NK-92 (cell line): ENCODE data around the gene COL27A1.

Source experiments
- DNase-seq: peaks from one replicate; lab custom pipeline; 2025; ENCODE audit not compliant: unreplicated experiment; lab: John Stamatoyannopoulos, UW

COL27A1 gene

DNA sequence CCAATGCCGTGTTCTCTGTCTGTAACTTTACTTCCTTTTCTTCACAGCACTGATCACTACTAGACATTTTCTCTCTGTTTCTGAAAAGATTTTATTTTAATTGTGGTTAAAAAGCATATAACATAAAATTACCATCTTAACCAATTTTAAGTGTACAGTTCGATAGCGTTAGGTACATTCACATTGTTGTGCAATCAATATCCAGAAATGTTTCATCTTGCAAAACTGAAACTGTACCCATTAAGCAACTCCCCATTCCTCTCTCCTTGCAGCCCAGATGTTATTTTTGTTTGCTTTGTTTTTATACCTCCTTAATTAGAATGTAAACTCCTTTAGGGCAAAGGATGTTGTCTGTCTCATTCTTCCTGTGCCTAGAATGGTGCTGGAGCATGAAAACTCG lies 47.5 kb downstream of the COL27A1 start:
- DNase-seq = no peak

DNA sequence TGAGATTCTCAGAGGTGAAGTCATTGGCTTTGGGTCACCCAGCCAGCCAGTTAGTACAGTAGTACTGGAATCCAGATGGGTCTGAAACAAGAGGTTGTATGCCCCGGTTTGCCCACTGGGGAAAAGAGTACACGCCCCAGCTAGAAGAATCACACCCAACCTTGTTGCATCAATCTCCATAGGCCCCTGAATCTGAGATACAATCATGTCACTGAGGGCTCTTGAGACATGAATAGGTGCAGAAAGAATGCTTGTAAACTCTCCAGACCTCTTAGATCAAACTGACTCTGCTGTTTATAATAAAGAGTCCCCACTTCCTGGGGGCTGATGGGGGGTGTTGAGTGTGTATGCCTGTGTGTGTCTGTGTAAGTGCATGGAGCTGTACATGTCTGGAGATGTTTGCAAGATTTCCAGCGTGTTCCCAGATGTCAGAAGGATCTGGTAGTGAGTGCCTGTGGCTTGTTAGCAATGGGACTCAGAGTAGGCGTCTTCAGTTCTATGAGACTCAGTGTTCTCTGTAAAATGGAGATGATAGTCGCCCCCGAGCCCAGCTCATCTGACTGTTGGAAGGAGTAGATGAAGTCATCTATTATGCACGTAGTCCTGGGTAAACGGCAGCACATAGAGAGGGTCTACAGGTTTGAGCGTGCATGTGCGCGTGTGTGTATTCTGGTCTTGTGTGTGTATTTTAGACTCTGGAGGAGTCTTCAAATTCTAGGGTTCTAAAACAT lies 48.2 kb downstream of the COL27A1 start:
- DNase-seq = no peak

- no peak for DNase-seq
Measured at GRCh38 chr9:114204265-114204664, 48.9 kb downstream of the COL27A1 start.

DNA sequence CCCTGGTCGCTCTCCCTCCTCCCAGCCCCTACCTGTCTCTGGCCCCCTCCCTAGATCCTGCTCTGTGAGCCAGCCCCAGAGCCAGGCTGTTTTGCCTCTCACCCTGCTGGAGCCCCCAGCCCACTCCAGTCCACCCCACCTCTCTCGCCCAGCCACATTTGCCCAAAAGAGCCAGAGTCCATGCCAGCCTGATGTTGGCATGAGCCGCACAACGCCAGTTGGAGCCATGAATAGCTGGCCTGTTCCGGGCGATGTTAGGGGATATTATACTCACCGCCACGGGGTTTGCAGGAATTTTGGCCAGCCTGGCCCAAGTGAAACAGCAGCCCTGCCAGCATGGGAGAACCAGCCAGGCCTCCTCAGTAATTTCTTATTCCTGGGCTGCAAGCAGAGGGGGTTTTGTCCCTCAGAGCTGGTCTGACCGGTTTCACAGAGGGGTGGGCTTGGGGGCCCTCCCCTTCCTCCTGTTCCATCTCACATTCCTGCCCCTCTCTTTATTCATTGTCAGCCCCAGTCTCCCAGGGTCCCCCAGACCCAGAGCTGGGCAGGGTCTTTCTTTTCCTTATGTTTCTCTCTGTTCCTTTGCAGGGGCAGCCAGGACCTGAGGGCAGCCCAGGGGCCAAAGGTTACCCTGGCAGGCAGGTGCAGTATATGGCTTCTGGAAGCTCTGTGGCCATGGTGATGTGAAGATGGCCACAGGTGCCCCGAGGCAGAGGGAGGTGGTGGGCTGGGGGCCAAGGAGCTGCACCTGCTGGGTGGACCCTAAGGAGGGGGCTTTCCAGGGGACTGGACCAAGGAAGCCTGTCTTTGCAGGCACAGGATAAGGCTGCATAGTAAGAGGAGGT lies 50.1 kb downstream of the COL27A1 start:
- no peak for DNase-seq

GRCh38 chr9:114206221-114206789 lies 51.0 kb downstream of the COL27A1 start:
- DNase-seq = no peak

- DNase-seq = no peak
Measured at GRCh38 chr9:114207034-114207810, 51.9 kb downstream of the COL27A1 start.

- DNase-seq = no peak
Measured at GRCh38 chr9:114207845-114208244, 52.5 kb downstream of the COL27A1 start.

DNA sequence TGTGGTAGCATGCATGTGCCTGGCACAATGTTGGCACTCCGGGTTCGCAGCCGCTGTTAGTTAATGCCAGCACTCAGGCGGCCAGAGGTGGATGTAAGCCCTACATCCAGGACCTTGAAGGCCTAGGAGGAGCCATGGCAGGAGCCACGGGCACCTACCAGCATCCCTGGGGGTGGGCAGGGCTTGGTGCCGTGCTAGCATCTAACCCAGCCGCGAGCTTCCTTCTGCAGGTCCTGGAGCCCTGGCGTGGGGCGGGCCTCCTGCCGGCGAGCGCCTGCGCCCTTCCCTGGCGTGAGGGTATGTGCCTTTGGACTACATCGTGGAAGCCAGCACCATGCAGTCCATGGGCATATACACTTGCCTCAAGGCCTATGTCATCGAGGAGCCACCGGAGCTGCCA lies 53.8 kb downstream of the COL27A1 start:
- no peak for DNase-seq

- DNase-seq = no peak
Measured at GRCh38 chr9:114210136-114210535, 54.8 kb downstream of the COL27A1 start.

DNA sequence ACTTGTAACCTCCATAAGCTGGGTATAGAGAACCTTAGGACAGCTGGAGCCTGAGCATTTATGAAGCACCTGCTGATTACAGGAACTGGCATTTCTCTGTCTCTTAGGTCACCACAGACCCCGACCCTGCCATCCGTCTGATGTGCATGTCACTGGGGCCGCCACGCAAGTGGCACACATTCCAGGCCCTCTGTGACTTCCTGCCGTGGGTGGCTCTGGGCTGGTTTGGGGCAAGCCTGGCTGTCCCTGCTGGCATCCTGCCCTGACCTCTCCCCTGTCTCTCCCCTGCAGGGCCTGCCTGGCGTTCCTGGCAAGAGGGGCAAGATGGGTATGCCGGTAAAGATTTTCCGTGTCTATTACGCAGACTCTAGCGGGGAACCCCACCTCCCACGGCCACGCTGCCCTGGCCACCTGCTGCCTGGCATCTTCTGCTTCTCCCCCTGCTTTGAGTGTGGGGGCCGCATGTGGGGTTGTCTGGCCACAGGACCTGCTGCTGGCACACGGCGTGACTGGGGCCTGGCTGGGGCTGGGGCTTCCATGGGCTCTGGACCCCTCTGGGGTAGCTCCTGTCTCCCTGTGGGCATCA lies 55.4 kb downstream of the COL27A1 start:
- no peak for DNase-seq

GRCh38 chr9:114212826-114213225 lies 57.5 kb downstream of the COL27A1 start:
- DNase-seq = no peak

GRCh38 chr9:114213566-114213965 lies 58.2 kb downstream of the COL27A1 start:
- no peak for DNase-seq

DNA sequence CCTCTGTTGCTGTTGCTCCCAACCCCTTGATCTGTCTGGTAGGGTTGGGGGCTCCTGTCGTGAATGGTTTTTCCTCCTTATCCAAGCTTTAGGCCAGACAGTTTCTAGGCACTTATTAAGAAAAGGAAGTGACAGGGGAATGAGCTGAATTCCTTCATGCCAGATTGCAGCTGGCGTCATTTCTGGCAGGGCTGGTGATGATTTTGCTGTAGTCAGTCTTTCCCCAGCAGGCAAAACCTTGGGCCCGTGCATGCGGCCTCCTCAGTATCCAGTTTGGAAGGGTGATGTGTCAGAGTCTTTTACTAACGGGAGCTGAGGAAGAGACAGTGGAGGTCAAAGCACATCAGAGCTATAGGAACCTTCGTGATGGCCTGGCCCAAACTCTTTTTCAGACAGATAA lies 58.8 kb downstream of the COL27A1 start:
- no peak for DNase-seq

DNA sequence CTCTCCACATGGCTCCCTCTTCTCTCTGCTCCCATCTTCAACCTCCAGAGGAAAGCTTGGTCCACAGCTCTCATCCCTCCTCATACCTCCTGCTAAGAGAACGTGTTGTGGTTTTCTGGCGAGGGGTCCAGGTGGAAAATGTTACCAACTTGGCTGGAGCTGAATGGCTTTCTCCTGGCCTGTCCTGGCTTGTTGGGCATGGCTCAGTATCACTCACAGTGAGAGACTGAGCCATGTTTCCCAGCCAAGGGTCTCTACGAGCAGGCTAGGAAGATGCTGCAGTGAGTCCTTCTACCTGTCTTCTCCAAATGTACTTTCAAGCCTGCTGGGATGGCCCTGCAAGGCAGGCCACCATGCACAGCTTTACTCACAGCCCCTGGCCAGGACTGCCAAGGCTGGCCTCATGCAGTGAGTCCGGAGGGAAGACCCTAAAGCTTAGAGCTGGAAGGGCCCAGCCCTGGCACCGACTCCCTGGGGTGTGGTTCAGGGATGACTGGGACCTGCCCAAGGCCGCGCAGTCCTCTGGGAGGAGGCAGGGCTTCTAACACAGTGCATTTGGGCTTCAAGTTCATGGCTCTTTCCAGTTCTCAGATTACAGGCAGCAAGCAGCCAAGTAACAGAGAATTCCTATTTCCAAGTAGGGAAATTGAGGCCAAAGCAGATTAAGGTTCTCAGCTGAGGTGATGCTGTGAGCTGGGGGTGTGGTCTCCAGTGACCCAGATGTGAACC lies 59.5 kb downstream of the COL27A1 start:
- no peak for DNase-seq

- DNase-seq = no peak
Measured at GRCh38 chr9:114216081-114216480, 60.7 kb downstream of the COL27A1 start.

- DNase-seq = no peak
Measured at GRCh38 chr9:114216976-114217375, 61.6 kb downstream of the COL27A1 start.

GRCh38 chr9:114218264-114219120 lies 63.2 kb downstream of the COL27A1 start:
- DNase-seq = no peak

DNA sequence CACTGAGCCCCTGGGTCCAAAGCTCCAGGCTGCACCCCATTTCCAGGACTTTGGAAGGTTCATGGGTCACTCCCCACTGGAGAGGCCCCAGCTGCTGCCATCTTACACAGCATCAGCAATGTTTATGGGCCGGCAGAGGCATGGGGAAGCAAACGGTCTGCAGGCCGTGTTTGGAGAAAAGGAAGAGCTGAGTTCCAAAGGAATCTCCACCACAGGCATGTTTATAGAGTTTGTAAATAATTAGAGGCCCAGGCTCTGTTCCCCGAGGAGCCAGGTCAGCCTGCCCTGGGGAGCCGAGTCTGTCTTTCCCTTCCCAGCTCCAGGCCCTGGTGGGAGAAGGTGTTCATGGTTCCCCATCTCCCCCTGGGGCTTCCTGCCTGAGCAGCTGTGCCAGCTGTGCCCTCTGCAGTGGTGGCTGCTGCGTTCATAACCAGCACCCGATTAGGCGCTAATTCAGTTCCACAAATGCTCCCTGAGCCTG lies 64.8 kb downstream of the COL27A1 start:
- no peak for DNase-seq
